ENCODE results near the gene KCND2. TPM values are rescaled to one million over a fixed set of nuclear protein-coding genes. Genes with fewer than 3 reads are reported as not detected.

KCND2 gene
- total RNA-seq, 2 donors from 2014 or later: 0.08 to 0.17 TPM

- DNase-seq: no peak
- Histone ChIP-seq H3K9ac (ENCODE audit: low read depth in 2 of 2, low read length in 2 of 2) (no peak overlapping the region), H3K27me3 (no peaks in the 10 kb centered on the region), H3K36me3 (no peaks in the 10 kb centered on the region), H3K9me3 (no peaks in the 10 kb centered on the region), H3K4me1 (no peaks in the 10 kb centered on the region), H3K4me3 (no peak overlapping the region), H3K27ac (no peak overlapping the region)
- intact Hi-C loops (cut with DNase I): no loop called here
- no peak for TF ChIP-seq CTCF (IDR thresholded peaks at IDR 0.05)
These were observed 207.5 kb downstream of the KCND2 start for GRCh38 chr7:120480472-120480871.

- no peak overlapping the region for H3K27ac ChIP-seq
- H3K9me3 ChIP-seq: no peaks in the 10 kb centered on the region
- H3K27me3 ChIP-seq: no peaks in the 10 kb centered on the region
- no peaks in the 10 kb centered on the region for H3K4me1 ChIP-seq
- no peaks in the 10 kb centered on the region for H3K36me3 ChIP-seq
- H3K4me3 ChIP-seq: no peak overlapping the region
- no peak for DNase-seq
- TF ChIP-seq CTCF (IDR thresholded peaks at IDR 0.05): no peak
- H3K9ac ChIP-seq (ENCODE audit: low read depth in 2 of 2, low read length in 2 of 2): no peak overlapping the region
- intact Hi-C loops (cut with DNase I): no loop called here
These were observed 208.0 kb downstream of the KCND2 start for GRCh38 chr7:120480930-120481329.

- intact Hi-C loops (cut with DNase I): no loop called here
- no peak for DNase-seq
These were observed 213.2 kb downstream of the KCND2 start for GRCh38 chr7:120486164-120486563.

GRCh38 chr7:120502132-120502531, 229.2 kb downstream of the KCND2 start:
- DNase-seq: no peak

More at GRCh38 chr7:120486164-120486563, 213.2 kb downstream of the KCND2 start:
- TF ChIP-seq CTCF (IDR thresholded peaks at IDR 0.05): no peak
- H3K36me3 ChIP-seq: no peaks in the 10 kb centered on the region
- no peak overlapping the region for H3K27ac ChIP-seq
- H3K27me3 ChIP-seq: no peaks in the 10 kb centered on the region
- H3K4me3 ChIP-seq: no peak overlapping the region
- H3K9me3 ChIP-seq: no peaks in the 10 kb centered on the region
- H3K9ac ChIP-seq (ENCODE audit: low read depth in 2 of 2, low read length in 2 of 2): no peak overlapping the region
- H3K4me1 ChIP-seq: no peaks in the 10 kb centered on the region

GRCh38 chr7:120502825-120503224, 229.8 kb downstream of the KCND2 start:
- no peak for DNase-seq
- H3K4me1 ChIP-seq: no peaks in the 10 kb centered on the region
- H3K9me3 ChIP-seq: no peaks in the 10 kb centered on the region
- intact Hi-C loops (cut with DNase I): no loop called here
- H3K27me3 ChIP-seq: no peaks in the 10 kb centered on the region
- H3K27ac ChIP-seq: no peak overlapping the region
- no peak overlapping the region for H3K9ac ChIP-seq (ENCODE audit: low read depth in 2 of 2, low read length in 2 of 2)
- no peak for TF ChIP-seq CTCF (IDR thresholded peaks at IDR 0.05)
- H3K36me3 ChIP-seq: no peaks in the 10 kb centered on the region
- H3K4me3 ChIP-seq: no peak overlapping the region

More at GRCh38 chr7:120502132-120502531, 229.2 kb downstream of the KCND2 start:
- no peaks in the 10 kb centered on the region for H3K9me3 ChIP-seq
- H3K9ac ChIP-seq (ENCODE audit: low read depth in 2 of 2, low read length in 2 of 2): no peak overlapping the region
- no peaks in the 10 kb centered on the region for H3K27me3 ChIP-seq
- no peaks in the 10 kb centered on the region for H3K4me1 ChIP-seq
- intact Hi-C loops (cut with DNase I): no loop called here
- no peaks in the 10 kb centered on the region for H3K36me3 ChIP-seq
- no peak overlapping the region for H3K4me3 ChIP-seq
- TF ChIP-seq CTCF (IDR thresholded peaks at IDR 0.05): no peak
- H3K27ac ChIP-seq: no peak overlapping the region

GRCh38 chr7:120504386-120504785, 231.4 kb downstream of the KCND2 start:
- Histone ChIP-seq H3K9ac (ENCODE audit: low read depth in 2 of 2, low read length in 2 of 2) (no peak overlapping the region), H3K9me3 (no peaks in the 10 kb centered on the region), H3K4me1 (no peaks in the 10 kb centered on the region), H3K27me3 (no peaks in the 10 kb centered on the region), H3K36me3 (no peaks in the 10 kb centered on the region), H3K27ac (no peak overlapping the region), H3K4me3 (no peak overlapping the region)
- intact Hi-C loops (cut with DNase I): no loop called here
- DNase-seq: no peak
- TF ChIP-seq CTCF (IDR thresholded peaks at IDR 0.05): no peak
